Adrenal gland (tissue), 12 donors: ENCODE data around the gene SHROOM2. TPM values are rescaled to one million over a fixed set of nuclear protein-coding genes. Genes with fewer than 3 reads are reported as not detected.

Experiments
- DNase-seq, 7 donors: peaks; one replicate each; pipeline ENCODE4 v3.0.0-alpha.2; 2019 to 2020
- H3K27ac ChIP-seq, 5 donors: fragments of 200-600 bp; sonication (generic) in 4 of 5; 1 replicate in 3 of 5; 2 replicates in 2 of 5; pipeline versions ENCODE4 v1.5.1 to v1.8.0; 2016 to 2020; ENCODE audit warnings: mild to moderate bottlenecking in 1 of 5
- H3K27me3 ChIP-seq: fragments of 200-600 bp; 2 replicates; pipeline ENCODE4 v1.8.0; 2021
- H3K36me3 ChIP-seq, 2 donors: fragments of 200-600 bp; replicated peaks in 1 of 2; 1 replicate in 1 of 2; 2 replicates in 1 of 2; pipeline versions ENCODE4 v1.5.1 to v1.8.0; 2018 to 2022
- H3K4me1 ChIP-seq, 2 donors: fragments of 200-600 bp; replicated peaks in 1 of 2; 1 replicate in 1 of 2; 2 replicates in 1 of 2; pipeline versions ENCODE4 v1.5.1 to v1.8.0; 2018 to 2021
- H3K4me3 ChIP-seq, 4 donors: fragments of 200-600 bp; sonication (generic) in 3 of 4; one replicate each; pipeline ENCODE4 v1.5.1; 2016 to 2018
- H3K9me3 ChIP-seq, 3 donors: fragments of 200-600 bp; sonication (generic) in 1 of 3; replicated peaks in 1 of 3; 1 replicate in 2 of 3; 2 replicates in 1 of 3; pipeline versions ENCODE4 v1.5.1 to v1.8.0; 2016 to 2021
- POLR2A ChIP-seq, 2 donors: fragments of 450-650 bp; IDR thresholded peaks; one replicate each; pipeline ENCODE4 v1.6.1; 2017; ENCODE audit warnings: antibody characterized with exemption in 2 of 2, mild to moderate bottlenecking in 2 of 2, moderate library complexity in 1 of 2
- WGBS, 4 donors: extraction: QIAGEN DNeasy Blood & Tissue Kit in 2 of 4; methylation state at CpG; one replicate each; pipeline versions ENCODE4 v1.1.5 to v1.1.7; 2013 to 2017; 5-methylcytosine and 5-hydroxymethylcytosine counted together
- intact Hi-C, 2 donors: fragments of 100-400 bp; cut with DNase I; formaldehyde crosslinking; loops; one replicate each; pipeline versions ENCODE4 v1.14.1 to v1.15.0; 2022 to 2023
- polyA plus RNA-seq, 3 donors: library from polyadenylated mRNA; stranded (reverse); fragments of 200-250 nt in 2 of 3; fragments of 350-450 nt in 1 of 3; fragmentation: Illumina TruSeq in 1 of 3; extraction: RNeasy Lipid Tissue Mini Kit (QIAGEN cat#74804) in 1 of 3; gene quantifications; one replicate each; pipeline ENCODE4 v1.2.3, GENCODE V29; 2013 to 2014
- total RNA-seq, 9 donors: library from RNA; depleted of rRNA in 4 of 9; stranded (reverse); fragments of >200 nt in 4 of 9; fragments of 120-200 nt in 1 of 9; fragmentation: NEBNext Ultra II Directional in 1 of 9; extraction: Animal tissue kit (Norgen Biotek cat#: 25700) in 1 of 9; gene quantifications; one replicate each; pipeline versions ENCODE4 v1.1.0 to v1.2.4, GENCODE V29; 2013 to 2023
- TF ChIP-seq, protein P1 (sequence below), 6 experiments: fragments of 450-650 bp in 4 of 6; fragments of 200-600 bp in 2 of 6; sonication (generic) in 1 of 6; IDR thresholded peaks; 1 replicate in 5 of 6; 2 replicates in 1 of 6; pipeline versions ENCODE4 v1.5.1 to v1.8.0; 2016 to 2021; ENCODE audit warnings: antibody characterized with exemption in 6 of 6, mild to moderate bottlenecking in 2 of 6, moderate library complexity in 1 of 6
- donor health status: healthy with polysubstance abuse.
- donor health status: Bipolar disorder and iron deficiency.
- donor health status: DM: yes; HTN: yes; CAD: no.
- donor health status: DM: no; HTN: no; CAD: no.
- donor health status: DM: no; HTN: no; CAD: no.
- donor health status: DM: yes; HTN: yes; CAD: no.

Gene SHROOM2
- total and polyA plus RNA-seq, 12 donors, result 1.7 to 7.2 (median 4.0) TPM

DNA sequence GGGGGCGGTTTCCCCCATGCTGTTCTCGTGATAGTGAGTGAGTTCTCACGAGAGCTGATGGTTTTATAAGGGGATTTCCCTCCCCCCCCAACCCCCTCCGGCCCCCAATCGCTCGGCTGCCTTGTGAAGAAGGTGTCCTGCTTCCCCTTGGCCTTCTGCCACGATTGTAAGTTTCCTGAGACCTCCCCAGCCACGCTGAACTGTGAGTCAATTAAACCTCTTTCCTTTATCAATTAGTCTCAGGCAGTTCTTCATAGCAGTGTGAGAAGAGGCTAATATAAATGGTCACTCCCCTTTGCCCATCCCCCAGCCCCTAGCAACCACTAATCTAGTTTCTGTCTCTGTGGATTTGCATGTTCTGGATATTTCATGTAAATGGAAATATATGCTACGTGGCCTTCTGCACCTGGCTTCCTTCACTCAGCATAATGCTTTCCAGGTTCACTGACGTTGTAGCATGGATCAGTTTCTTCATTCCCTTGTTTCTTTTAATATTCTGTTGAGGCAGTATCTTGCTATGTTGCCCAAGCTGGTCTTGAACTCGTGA is 37.0 kb upstream of the SHROOM2 start:
- DNase-seq, result no peak
- TF ChIP-seq POLR2A (IDR thresholded peaks at IDR 0.05), result no peak
- TF ChIP-seq, protein P1, sequence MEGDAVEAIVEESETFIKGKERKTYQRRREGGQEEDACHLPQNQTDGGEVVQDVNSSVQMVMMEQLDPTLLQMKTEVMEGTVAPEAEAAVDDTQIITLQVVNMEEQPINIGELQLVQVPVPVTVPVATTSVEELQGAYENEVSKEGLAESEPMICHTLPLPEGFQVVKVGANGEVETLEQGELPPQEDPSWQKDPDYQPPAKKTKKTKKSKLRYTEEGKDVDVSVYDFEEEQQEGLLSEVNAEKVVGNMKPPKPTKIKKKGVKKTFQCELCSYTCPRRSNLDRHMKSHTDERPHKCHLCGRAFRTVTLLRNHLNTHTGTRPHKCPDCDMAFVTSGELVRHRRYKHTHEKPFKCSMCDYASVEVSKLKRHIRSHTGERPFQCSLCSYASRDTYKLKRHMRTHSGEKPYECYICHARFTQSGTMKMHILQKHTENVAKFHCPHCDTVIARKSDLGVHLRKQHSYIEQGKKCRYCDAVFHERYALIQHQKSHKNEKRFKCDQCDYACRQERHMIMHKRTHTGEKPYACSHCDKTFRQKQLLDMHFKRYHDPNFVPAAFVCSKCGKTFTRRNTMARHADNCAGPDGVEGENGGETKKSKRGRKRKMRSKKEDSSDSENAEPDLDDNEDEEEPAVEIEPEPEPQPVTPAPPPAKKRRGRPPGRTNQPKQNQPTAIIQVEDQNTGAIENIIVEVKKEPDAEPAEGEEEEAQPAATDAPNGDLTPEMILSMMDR (IDR thresholded peaks at IDR 0.05), result no peak
- Histone ChIP-seq H3K36me3 (no peaks in the 10 kb centered on the region), H3K4me1 (no peaks in the 10 kb centered on the region), H3K4me3 (no peak overlapping the region), H3K27ac (no peak overlapping the region), H3K9me3 (no peaks in the 10 kb centered on the region), H3K27me3 (no peaks in the 10 kb centered on the region)
- 64 to 79% (median 76%) methylated on average over 9 to 11 of the region's 11 CpGs for WGBS, 4 donors
- intact Hi-C loops, result no loop called here

- Histone ChIP-seq H3K27ac (no peak overlapping the region), H3K4me3 (no peak overlapping the region), H3K9me3 (peaks cover 0 to 7% (median 0%) of the 10 kb centered on the region in 3 donors), H3K4me1 (no peaks in the 10 kb centered on the region), H3K36me3 (no peaks in the 10 kb centered on the region), H3K27me3 (peaks cover 6% of the 10 kb centered on the region)
- intact Hi-C loops, result no loop called here
- DNase-seq, result no peak
- 84 to 95% (median 90%) methylated on average over 7 of the region's 7 CpGs for WGBS, 4 donors
- no peak for TF ChIP-seq POLR2A (IDR thresholded peaks at IDR 0.05)
- TF ChIP-seq, protein P1 (IDR thresholded peaks at IDR 0.05), result no peak
Observed at GRCh38 chrX:9757366-9757765, 28.9 kb upstream of the SHROOM2 start.

GRCh38 chrX:9758021-9758638 is 28.1 kb upstream of the SHROOM2 start:
- Histone ChIP-seq H3K27me3 (peaks cover 7% of the 10 kb centered on the region), H3K36me3 (no peaks in the 10 kb centered on the region), H3K4me1 (no peaks in the 10 kb centered on the region), H3K27ac (no peak overlapping the region), H3K4me3 (no peak overlapping the region), H3K9me3 (peaks cover 0 to 7% (median 0%) of the 10 kb centered on the region in 3 donors)
- intact Hi-C loops, result no loop called here
- WGBS, 4 donors, result 35 to 54% (median 46%) methylated on average over 3 to 4 of the region's 4 CpGs
- TF ChIP-seq POLR2A (IDR thresholded peaks at IDR 0.05), result no peak
- TF ChIP-seq, protein P1 (IDR thresholded peaks at IDR 0.05), result no peak
- no peak for DNase-seq

DNA sequence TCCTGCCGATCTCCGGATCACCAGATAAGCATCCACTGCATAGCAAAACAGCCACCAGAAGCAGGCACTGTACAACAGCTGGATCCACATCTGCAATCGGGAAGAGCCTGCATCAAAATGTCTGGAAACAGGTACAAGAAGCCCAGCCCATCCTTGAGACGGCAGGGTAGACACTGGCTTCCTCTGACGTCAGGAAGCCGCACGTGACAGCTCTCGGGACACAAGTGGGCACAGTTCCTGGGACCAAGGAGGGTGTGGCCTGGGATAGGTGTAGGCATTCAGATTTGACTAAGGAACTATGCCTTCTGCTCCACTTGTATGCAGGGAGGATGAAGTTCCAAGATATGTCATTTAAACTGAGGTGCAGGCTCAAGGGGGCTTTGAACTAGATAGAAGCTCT is 26.9 kb upstream of the SHROOM2 start:
- H3K4me1 ChIP-seq, result no peaks in the 10 kb centered on the region
- peaks cover 17% of the 10 kb centered on the region for H3K27me3 ChIP-seq
- H3K27ac ChIP-seq, result no peak overlapping the region
- intact Hi-C loops, result no loop called here
- no peaks in the 10 kb centered on the region for H3K36me3 ChIP-seq
- 69 to 87% (median 73%) methylated on average over 3 to 8 of the region's 8 CpGs for WGBS, 4 donors
- no peak overlapping the region for H3K4me3 ChIP-seq
- no peak for TF ChIP-seq POLR2A (IDR thresholded peaks at IDR 0.05)
- TF ChIP-seq, protein P1 (IDR thresholded peaks at IDR 0.05), result no peak
- H3K9me3 ChIP-seq, result peaks cover 0 to 7% (median 0%) of the 10 kb centered on the region in 3 donors
- no peak for DNase-seq
